ENCODE data around the gene NFE2L2. TPM values are rescaled to one million over a fixed set of nuclear protein-coding genes. Genes with fewer than 3 reads are reported as not detected.

Gene NFE2L2
- total and polyA plus RNA-seq, 9 of the 15 experiments (the other 6 are each of a cell fraction or from before 2014, with no cell fraction given), result 29.3 to 120 (median 59.3) TPM

- no peak for TF ChIP-seq ZKSCAN1 (IDR thresholded peaks at IDR 0.05; ENCODE audit: low read depth, low read length)
- no peak for TF ChIP-seq ZNF586 (CRISPR knock-in tag; conservative IDR thresholded peaks at IDR 0.05)
- peak in 1 of 2 experiments; percentile 65; a peak in 2 of 4 replicates for TF ChIP-seq TRIM24 (IDR thresholded peaks at IDR 0.05)
- no peak for TF ChIP-seq SETDB1 (IDR thresholded peaks at IDR 0.05; ENCODE audit: low read length)
- no peak for TF ChIP-seq RBFOX2 (IDR thresholded peaks at IDR 0.05; ENCODE audit: low read depth, low read length)
- no peak for TF ChIP-seq NCOR1 (IDR thresholded peaks at IDR 0.05)
- no peak for TF ChIP-seq ZNF717 (CRISPR knock-in tag; IDR thresholded peaks at IDR 0.05)
- no peak for TF ChIP-seq MNT (conservative IDR thresholded peaks at IDR 0.05)
- 0 out of 2 replicates have a peak, but pooled peaks have one; percentile 12 for TF ChIP-seq SOX6 (IDR thresholded peaks at IDR 0.05)
- no peak for TF ChIP-seq SIX5 (IDR thresholded peaks at IDR 0.05; ENCODE audit: borderline replicate concordance in 1 of 2, insufficient read depth in 1 of 2, low read depth in 1 of 2, low read length in 2 of 2)
- TF ChIP-seq ASH1L (IDR thresholded peaks at IDR 0.05; ENCODE audit: borderline replicate concordance, low read depth, partially characterized antibody), result no peak
- TF ChIP-seq ZNF695 (CRISPR knock-in tag; IDR thresholded peaks at IDR 0.05), result no peak
- 0 out of 2 replicates have a peak, but pooled peaks have one; percentile 40 for TF ChIP-seq SPI1 (IDR thresholded peaks at IDR 0.05; ENCODE audit: borderline replicate concordance, low read depth, low read length)
- TF ChIP-seq KDM4B (IDR thresholded peaks at IDR 0.05; ENCODE audit: borderline replicate concordance in 2 of 2, low read depth in 1 of 2), result no peak
- TF ChIP-seq MXD1 (CRISPR knock-in tag; IDR thresholded peaks at IDR 0.05; ENCODE audit: borderline replicate concordance, poor library complexity, severe bottlenecking), result no peak
- TF ChIP-seq ZBTB33 (CRISPR knock-in tag; IDR thresholded peaks at IDR 0.05), result no peak
- peak in 1 of 2 experiments; percentile 40; a peak in 1 of 4 replicates for TF ChIP-seq TEAD1 (CRISPR knock-in tag; IDR thresholded peaks at IDR 0.05)
- TF ChIP-seq NR2C2 (CRISPR knock-in tag; IDR thresholded peaks at IDR 0.05), result no peak
- peak; percentile 92 for TF ChIP-seq NR2C2 (tag; IDR thresholded peaks at IDR 0.05)
- no peak for TF ChIP-seq TRIM28 (IDR thresholded peaks at IDR 0.05)
- no peak for TF ChIP-seq NEUROD1 (IDR thresholded peaks at IDR 0.05; ENCODE audit: borderline replicate concordance, low read depth, low read length, partially characterized antibody)
- no peak for TF ChIP-seq GABPB1 (CRISPR knock-in tag; IDR thresholded peaks at IDR 0.05)
- no peak for TF ChIP-seq HOMEZ (CRISPR knock-in tag; IDR thresholded peaks at IDR 0.05)
- TF ChIP-seq KDM2B (CRISPR knock-in tag; IDR thresholded peaks at IDR 0.05), result no peak
Observed at GRCh38 chr2:177187631-177188312, 76.8 kb downstream of the NFE2L2 start (continued).

All from K562 (cell line).